Ovary (tissue), 9 donors: ENCODE results near the gene HOXA5. TPM values are rescaled to one million over a fixed set of nuclear protein-coding genes. Genes with fewer than 3 reads are reported as not detected.
A peak's percentile ranks its signal among the peaks of the same experiment; 100 is the strongest.

Experiments used
- DNase-seq, 5 donors: peaks; one replicate each; pipeline ENCODE4 v3.0.0-alpha.2; 2019 to 2020
- H3K27ac ChIP-seq, 2 donors: fragments of 200-600 bp; one replicate each; pipeline versions ENCODE4 v1.5.1 to v1.8.0; 2019 to 2022
- H3K27me3 ChIP-seq: fragments of 200-600 bp; one replicate; pipeline ENCODE4 v1.8.0; 2022
- H3K36me3 ChIP-seq: fragments of 200-600 bp; sonication (generic); one replicate; pipeline ENCODE4 v1.5.1; 2019
- H3K4me1 ChIP-seq: one replicate; pipeline ENCODE4 v1.8.1; 2013; ENCODE audit warnings: mild to moderate bottlenecking, moderate library complexity; ENCODE audit not compliant: insufficient read depth
- H3K4me3 ChIP-seq: fragments of 200-600 bp; sonication (generic); one replicate; pipeline ENCODE4 v1.5.1; 2017
- H3K9me3 ChIP-seq, 2 donors: fragments of 200-600 bp in 1 of 2; sonication (generic) in 1 of 2; one replicate each; pipeline versions ENCODE4 v1.5.1 to v1.8.1; 2013 to 2019; ENCODE audit warnings: mild to moderate bottlenecking in 1 of 2, moderate library complexity in 1 of 2
- EP300 ChIP-seq: sonication (generic); formaldehyde crosslinking; IDR thresholded peaks from one replicate; pipeline ENCODE4 v1.6.1; 2017; ENCODE audit warnings: antibody characterized with exemption
- POLR2A ChIP-seq: fragments of 450-650 bp; IDR thresholded peaks from one replicate; pipeline ENCODE4 v1.6.1; 2017; ENCODE audit warnings: antibody characterized with exemption, mild to moderate bottlenecking, moderate library complexity
- WGBS, 3 donors: extraction: QIAGEN DNeasy Blood & Tissue Kit in 1 of 3; methylation state at CpG; one replicate each; pipeline versions ENCODE4 v1.1.5 to v1.1.7; 2013 to 2017; 5-methylcytosine and 5-hydroxymethylcytosine counted together
- intact Hi-C, 4 donors: fragments of 100-400 bp; cut with DNase I; formaldehyde crosslinking; loops; one replicate each; pipeline versions ENCODE4 v1.11.0 to v1.15.1; 2022 to 2023
- polyA plus RNA-seq, 2 donors: library from polyadenylated mRNA; stranded (reverse); fragments of 200-250 nt in 1 of 2; fragments of 350-450 nt in 1 of 2; fragmentation: Illumina TruSeq in 1 of 2; extraction: RNeasy Lipid Tissue Mini Kit (QIAGEN cat#74804) in 1 of 2; gene quantifications; one replicate each; pipeline ENCODE4 v1.2.3, GENCODE V29; 2013 to 2014
- total RNA-seq, 7 donors: library from RNA; depleted of rRNA in 2 of 7; stranded (reverse); fragments of >200 nt in 2 of 7; fragmentation: NEBNext Ultra II Directional in 3 of 7; extraction: Animal tissue kit (Norgen Biotek cat#: 25700) in 3 of 7; gene quantifications; one replicate each; pipeline versions ENCODE4 v1.1.0 to v1.2.4, GENCODE V29; 2016 to 2023
- TF ChIP-seq, protein P1 (sequence below), 3 donors: fragments of 450-650 bp in 2 of 3; fragments of 200-600 bp in 1 of 3; IDR thresholded peaks; one replicate each; pipeline versions ENCODE4 v1.5.1 to v1.8.0; 2016 to 2022; ENCODE audit warnings: antibody characterized with exemption in 3 of 3, mild to moderate bottlenecking in 1 of 3
- donor health status: DM: no; HTN: no; CAD: no; lungs with moderate emphysema.
- donor health status: DM: no; HTN: no; CAD: no.
- donor health status: Bipolar disorder and iron deficiency.
- donor health status: DM: yes; HTN: yes; CAD: no.
- donor health status: DM: no; HTN: no; CAD: no.
- donor health status: DM: yes; HTN: yes; CAD: no.

HOXA5 gene
- total and polyA plus RNA-seq, 9 donors = 0.40 to 29.6 (median 1.8) TPM

DNA sequence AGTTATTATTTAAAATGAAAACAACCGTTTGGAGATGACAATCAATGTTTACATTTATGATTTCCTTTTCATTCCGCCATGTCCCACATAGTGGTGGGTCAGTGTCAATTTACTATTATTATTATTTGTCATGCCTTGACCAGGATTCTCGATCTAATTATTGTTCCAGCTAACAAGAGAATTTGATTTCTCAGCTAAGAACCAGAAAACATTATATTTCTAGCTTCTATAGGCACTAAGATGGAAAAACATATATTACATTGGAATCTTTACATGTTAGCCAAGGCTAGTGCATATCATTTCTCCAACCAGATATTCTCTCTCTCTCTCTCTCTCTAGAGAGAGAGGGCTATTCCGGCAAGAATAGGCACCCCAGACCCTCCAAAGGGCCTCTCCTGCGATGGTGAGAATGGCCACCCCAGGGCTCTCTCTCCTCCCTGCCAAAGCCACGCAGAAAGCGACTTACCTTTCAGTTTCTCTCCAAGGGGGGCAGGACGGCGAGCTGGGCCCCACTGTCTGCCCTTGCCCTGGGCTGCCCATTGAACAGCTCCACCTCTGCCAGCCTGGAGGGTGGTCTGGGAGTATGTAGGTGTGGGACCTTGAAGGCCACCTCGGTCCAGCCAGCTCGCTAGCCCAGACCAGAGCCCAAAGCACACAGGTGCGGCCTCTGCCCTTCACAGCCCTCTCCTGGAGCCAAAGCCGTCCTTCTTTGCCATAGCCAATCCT is 6.5 kb upstream of the HOXA5 start:
- Histone ChIP-seq H3K27me3 (no peaks in the 10 kb centered on the region), H3K27ac (no peak overlapping the region), H3K9me3 (peaks cover 0 to 10% of the 10 kb centered on the region in 2 donors), H3K4me3 (peak overlapping the region; percentile 74), H3K36me3 (no peaks in the 10 kb centered on the region), H3K4me1 (peaks cover 4% of the 10 kb centered on the region)
- intact Hi-C loops = loop anchor here in 1 of 4 donors (10.0 kb wide), 2 partner anchors 945 to 1255 kb away; partner anchors contain the start of genes CBX3 and HNRNPA2B1
- DNase-seq = peak in 2 of 5 donors; percentile 11 to 30
- WGBS, 3 donors = 62 to 69% (median 68%) methylated on average over 13 of the region's 13 CpGs
- no peak for TF ChIP-seq EP300
- TF ChIP-seq, protein P1, sequence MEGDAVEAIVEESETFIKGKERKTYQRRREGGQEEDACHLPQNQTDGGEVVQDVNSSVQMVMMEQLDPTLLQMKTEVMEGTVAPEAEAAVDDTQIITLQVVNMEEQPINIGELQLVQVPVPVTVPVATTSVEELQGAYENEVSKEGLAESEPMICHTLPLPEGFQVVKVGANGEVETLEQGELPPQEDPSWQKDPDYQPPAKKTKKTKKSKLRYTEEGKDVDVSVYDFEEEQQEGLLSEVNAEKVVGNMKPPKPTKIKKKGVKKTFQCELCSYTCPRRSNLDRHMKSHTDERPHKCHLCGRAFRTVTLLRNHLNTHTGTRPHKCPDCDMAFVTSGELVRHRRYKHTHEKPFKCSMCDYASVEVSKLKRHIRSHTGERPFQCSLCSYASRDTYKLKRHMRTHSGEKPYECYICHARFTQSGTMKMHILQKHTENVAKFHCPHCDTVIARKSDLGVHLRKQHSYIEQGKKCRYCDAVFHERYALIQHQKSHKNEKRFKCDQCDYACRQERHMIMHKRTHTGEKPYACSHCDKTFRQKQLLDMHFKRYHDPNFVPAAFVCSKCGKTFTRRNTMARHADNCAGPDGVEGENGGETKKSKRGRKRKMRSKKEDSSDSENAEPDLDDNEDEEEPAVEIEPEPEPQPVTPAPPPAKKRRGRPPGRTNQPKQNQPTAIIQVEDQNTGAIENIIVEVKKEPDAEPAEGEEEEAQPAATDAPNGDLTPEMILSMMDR (IDR thresholded peaks at IDR 0.05) = no peak
- TF ChIP-seq POLR2A = no peak

DNA sequence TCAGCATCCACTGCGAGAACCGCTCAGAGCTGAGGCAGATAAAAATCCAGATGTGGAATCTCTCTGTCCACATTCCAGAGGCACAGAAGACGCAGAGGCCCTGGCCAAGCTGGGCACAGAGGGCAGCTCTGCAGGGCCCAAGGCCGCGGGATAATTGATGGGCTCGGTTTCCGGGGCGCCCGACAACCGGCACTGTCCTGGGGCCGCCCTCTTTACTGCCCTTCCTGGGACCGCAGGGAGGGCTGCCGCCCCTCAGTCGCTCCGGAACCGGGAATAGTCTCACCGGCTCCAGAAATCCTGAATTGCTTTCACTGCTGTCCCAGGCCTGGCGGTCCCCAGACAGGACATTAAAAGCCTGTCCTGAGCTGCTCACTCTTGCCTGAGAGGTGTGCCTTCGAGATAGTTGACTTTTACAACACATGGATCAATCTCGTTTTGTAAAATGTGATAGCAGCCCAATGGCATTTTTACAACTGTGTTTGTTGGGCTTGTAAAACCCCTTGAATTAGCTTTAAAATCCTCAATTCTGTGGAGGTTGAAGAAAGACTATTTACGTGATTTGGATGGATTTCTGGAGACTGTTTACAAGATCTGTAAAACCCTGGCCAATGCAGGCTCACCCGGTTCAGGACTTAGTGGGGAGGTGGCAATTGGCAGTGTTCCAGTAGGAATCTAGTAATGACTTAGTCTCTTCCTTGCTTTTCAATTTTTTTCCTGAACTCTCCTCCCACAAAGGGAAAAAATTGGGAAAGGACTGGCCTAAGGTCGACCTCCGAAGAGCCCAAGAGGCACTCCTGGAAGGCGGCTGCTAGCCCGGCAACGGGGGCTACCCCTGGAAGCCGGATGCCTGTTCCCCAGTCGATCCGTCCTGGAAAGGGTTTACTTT is 5.5 kb upstream of the HOXA5 start:
- Histone ChIP-seq H3K27ac (no peak overlapping the region), H3K27me3 (no peaks in the 10 kb centered on the region), H3K4me3 (peak overlapping the region; percentile 74), H3K4me1 (peaks cover 4% of the 10 kb centered on the region), H3K9me3 (peaks cover 0 to 10% of the 10 kb centered on the region in 2 donors), H3K36me3 (no peaks in the 10 kb centered on the region)
- intact Hi-C loops = no loop called here
- 56 to 61% (median 60%) methylated on average over 30 of the region's 30 CpGs for WGBS, 3 donors
- DNase-seq = peak in 2 of 5 donors; percentile 5 to 17
- TF ChIP-seq, protein P1 (IDR thresholded peaks at IDR 0.05) = no peak
- TF ChIP-seq POLR2A (no peak), EP300 (no peak)

DNA sequence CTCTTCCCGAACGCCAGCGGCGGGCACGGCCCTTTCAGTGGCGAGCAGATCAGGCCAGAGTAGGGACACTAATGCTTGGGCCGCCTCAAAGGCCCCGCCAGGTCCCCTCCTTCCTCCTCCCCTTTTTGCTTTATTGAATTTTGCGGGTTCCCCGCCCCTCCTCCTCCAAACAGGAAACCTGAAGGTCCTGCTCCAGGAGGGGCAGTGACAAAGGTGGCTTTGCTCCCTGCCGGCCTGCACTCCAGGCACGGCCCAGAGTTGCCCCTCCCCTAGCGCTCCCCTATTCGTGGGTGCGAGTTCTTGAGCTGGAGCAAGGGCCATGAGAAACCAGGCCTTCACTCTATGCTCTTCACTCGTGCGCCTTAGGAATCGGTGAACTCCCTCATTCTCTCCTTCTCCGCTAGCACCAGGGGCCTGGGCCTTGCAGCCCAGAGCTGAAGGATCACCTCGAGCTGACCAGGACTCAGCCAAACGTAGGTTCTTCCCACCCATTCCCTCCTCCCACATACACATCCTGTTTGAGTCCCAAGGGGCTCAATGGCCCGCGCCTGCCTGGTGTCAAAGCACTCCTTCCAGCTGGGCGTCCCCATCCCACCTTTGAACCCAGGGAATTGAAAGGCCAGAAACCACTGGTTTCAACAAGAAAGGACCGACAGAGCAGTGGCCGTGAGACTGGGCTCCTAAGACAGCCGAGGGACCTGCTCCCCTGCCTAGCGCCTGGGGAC is 4.7 kb upstream of the HOXA5 start:
- intact Hi-C loops = no loop called here
- no peaks in the 10 kb centered on the region for H3K27me3 ChIP-seq
- H3K9me3 ChIP-seq = peaks cover 0 to 10% of the 10 kb centered on the region in 2 donors
- H3K4me3 ChIP-seq = peak overlapping the region; percentile 74
- H3K27ac ChIP-seq = no peak overlapping the region
- H3K4me1 ChIP-seq = peaks cover 5% of the 10 kb centered on the region
- TF ChIP-seq, protein P1 (IDR thresholded peaks at IDR 0.05) = no peak
- no peak for TF ChIP-seq EP300
- TF ChIP-seq POLR2A = no peak
- 27 to 41% (median 33%) methylated on average over 25 to 28 of the region's 28 CpGs for WGBS, 3 donors
- DNase-seq = peak in 2 of 5 donors; percentile 7 to 27
- H3K36me3 ChIP-seq = no peaks in the 10 kb centered on the region
